Cardiac fibroblast (primary cell): ENCODE results near the gene TM9SF3.

ENCODE experiments used
- DNase-seq, 2 donors: peaks; one replicate each; pipeline versions ENCODE4 v3.0.0 to v3.0.0-alpha.2; 2010; ENCODE audit warnings: low read depth in 2 of 2
- H3K4me3 ChIP-seq, 2 donors: replicated peaks in 1 of 2; 1 replicate in 1 of 2; 2 replicates in 1 of 2; pipeline ENCODE4 v1.5.1; 2011; ENCODE audit warnings: low read depth in 2 of 2, low read length in 2 of 2, mild to moderate bottlenecking in 2 of 2, moderate library complexity in 1 of 2
- TF ChIP-seq, protein P1 (sequence below): IDR thresholded peaks from one replicate; pipeline ENCODE4 v1.5.1; 2011; ENCODE audit warnings: low read depth, mild to moderate bottlenecking, low read length, inconsistent platforms

Gene TM9SF3

GRCh38 chr10:96606216-96606615, 19.4 kb upstream of the TM9SF3 start:
- no peak for DNase-seq
- TF ChIP-seq, protein P1, sequence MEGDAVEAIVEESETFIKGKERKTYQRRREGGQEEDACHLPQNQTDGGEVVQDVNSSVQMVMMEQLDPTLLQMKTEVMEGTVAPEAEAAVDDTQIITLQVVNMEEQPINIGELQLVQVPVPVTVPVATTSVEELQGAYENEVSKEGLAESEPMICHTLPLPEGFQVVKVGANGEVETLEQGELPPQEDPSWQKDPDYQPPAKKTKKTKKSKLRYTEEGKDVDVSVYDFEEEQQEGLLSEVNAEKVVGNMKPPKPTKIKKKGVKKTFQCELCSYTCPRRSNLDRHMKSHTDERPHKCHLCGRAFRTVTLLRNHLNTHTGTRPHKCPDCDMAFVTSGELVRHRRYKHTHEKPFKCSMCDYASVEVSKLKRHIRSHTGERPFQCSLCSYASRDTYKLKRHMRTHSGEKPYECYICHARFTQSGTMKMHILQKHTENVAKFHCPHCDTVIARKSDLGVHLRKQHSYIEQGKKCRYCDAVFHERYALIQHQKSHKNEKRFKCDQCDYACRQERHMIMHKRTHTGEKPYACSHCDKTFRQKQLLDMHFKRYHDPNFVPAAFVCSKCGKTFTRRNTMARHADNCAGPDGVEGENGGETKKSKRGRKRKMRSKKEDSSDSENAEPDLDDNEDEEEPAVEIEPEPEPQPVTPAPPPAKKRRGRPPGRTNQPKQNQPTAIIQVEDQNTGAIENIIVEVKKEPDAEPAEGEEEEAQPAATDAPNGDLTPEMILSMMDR: no peak
- H3K4me3 ChIP-seq: no peak overlapping the region

GRCh38 chr10:96600337-96600736, 13.5 kb upstream of the TM9SF3 start:
- TF ChIP-seq, protein P1: no peak
- no peak overlapping the region for H3K4me3 ChIP-seq
- no peak for DNase-seq

GRCh38 chr10:96598846-96599245, 12.0 kb upstream of the TM9SF3 start:
- no peak overlapping the region for H3K4me3 ChIP-seq
- TF ChIP-seq, protein P1: no peak
- DNase-seq: no peak

DNA sequence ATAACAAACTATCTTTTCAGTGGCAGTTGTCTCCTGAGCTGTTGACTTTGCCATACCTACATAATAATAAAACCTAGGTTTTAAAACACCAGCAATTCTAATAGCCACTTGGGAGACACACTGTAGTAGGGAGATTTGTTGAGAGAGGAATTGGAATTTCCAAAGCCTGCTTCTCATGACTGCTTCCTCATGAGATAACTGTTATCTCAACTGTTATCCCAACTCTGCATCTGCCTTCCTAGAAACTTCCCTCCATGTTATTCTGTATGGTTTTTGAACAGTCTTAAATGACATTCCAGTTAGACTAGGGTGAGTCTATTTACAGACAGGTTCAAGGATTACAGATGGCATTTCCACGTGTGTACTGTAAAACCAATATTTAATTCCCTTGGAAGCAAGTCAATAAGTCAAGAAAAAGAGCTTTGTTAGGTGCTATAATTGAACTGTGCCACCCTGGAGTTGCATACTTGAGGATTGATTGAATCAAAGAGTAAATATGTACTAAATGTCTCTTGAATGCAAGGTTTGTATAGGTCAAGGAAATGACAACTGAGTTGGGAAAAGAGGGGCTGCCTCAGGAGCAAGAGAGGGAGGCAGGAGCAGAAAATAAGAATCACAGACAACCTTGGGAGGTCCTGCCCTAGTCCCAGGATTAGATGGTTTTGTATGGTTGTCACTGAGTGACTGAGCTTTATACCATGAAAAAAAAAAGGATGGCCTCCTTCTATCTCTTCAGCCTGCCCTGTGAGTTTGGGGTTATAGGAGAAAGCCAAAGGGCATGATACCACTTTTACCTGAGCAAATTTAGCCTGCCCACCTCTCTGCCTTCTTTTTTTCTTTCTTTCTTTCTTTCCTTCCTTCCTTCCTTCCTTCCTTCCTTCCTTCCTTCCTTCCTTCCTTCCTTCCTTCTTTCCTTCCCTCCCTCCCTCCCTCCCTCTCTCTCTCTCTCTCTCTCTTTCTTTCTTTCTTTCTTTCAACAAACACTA, 9.9 kb upstream of the TM9SF3 start:
- DNase-seq: no peak
- no peak overlapping the region for H3K4me3 ChIP-seq
- TF ChIP-seq, protein P1: no peak

- TF ChIP-seq, protein P1: no peak
- DNase-seq: no peak
- no peak overlapping the region for H3K4me3 ChIP-seq
Observed at GRCh38 chr10:96595741-96596140, 8.9 kb upstream of the TM9SF3 start.

- TF ChIP-seq, protein P1: no peak
- DNase-seq: no peak
- no peak overlapping the region for H3K4me3 ChIP-seq
Observed at GRCh38 chr10:96591946-96592345, 5.1 kb upstream of the TM9SF3 start.
